Karpas-422 (cell line): ENCODE results near the gene GNAS. TPM values are rescaled to one million over a fixed set of nuclear protein-coding genes. Genes with fewer than 3 reads are reported as not detected.
A peak's percentile ranks its signal among the peaks of the same experiment; 100 is the strongest.

ENCODE experiments used
- DNase-seq: peaks from one replicate; pipeline ENCODE4 v3.0.0-alpha.2; 2015
- H2AFZ ChIP-seq: fragments of 200-600 bp; sonication (generic); 2 replicates; pipeline ENCODE4 v1.6.1; 2014; ENCODE audit warnings: antibody characterized with exemption, low read length, mixed read lengths
- H3K27ac ChIP-seq: fragments of 200-600 bp; sonication (generic); 2 replicates; pipeline ENCODE4 v1.5.1; 2014; ENCODE audit warnings: mild to moderate bottlenecking, low read length, moderate library complexity
- H3K27me3 ChIP-seq: fragments of 200-600 bp; sonication (generic); 2 replicates; pipeline ENCODE4 v1.6.1; 2014; ENCODE audit warnings: low read length, mixed read lengths
- H3K36me3 ChIP-seq: fragments of 200-600 bp; sonication (generic); 2 replicates; pipeline ENCODE4 v1.6.1; 2014; ENCODE audit warnings: low read length, mixed read lengths; ENCODE audit not compliant: insufficient read depth
- H3K4me1 ChIP-seq: fragments of 200-600 bp; sonication (generic); 2 replicates; pipeline ENCODE4 v1.6.1; 2014; ENCODE audit warnings: mild to moderate bottlenecking, low read length, mixed read lengths
- H3K4me2 ChIP-seq: fragments of 200-600 bp; sonication (generic); 2 replicates; pipeline ENCODE4 v1.6.1; 2014; ENCODE audit warnings: low read length, low read depth, mild to moderate bottlenecking; ENCODE audit not compliant: poor library complexity, severe bottlenecking
- H3K4me3 ChIP-seq: fragments of 200-600 bp; sonication (generic); 2 replicates; pipeline ENCODE4 v1.5.1; 2014; ENCODE audit warnings: mild to moderate bottlenecking, antibody characterized with exemption, low read length, mixed read lengths
- H3K79me2 ChIP-seq: fragments of 200-600 bp; sonication (generic); 2 replicates; pipeline ENCODE4 v1.6.1; 2014; ENCODE audit warnings: mild to moderate bottlenecking, low read length, mixed read lengths
- H3K9ac ChIP-seq: fragments of 200-600 bp; sonication (generic); 2 replicates; pipeline ENCODE4 v1.6.0; 2014; ENCODE audit warnings: low read length
- H3K9me2 ChIP-seq: fragments of 200-600 bp; sonication (generic), shearing (Covaris generic); replicated peaks from 2 replicates; pipeline ENCODE4 v1.6.0; 2014; ENCODE audit warnings: mild to moderate bottlenecking, low read length, moderate library complexity; ENCODE audit not compliant: insufficient read depth
- H3K9me3 ChIP-seq: fragments of 300-700, 200-600 bp; sonication (generic); 2 replicates; pipeline ENCODE4 v1.6.1; 2014; ENCODE audit warnings: low read length, mixed read lengths
- H4K20me1 ChIP-seq: fragments of 200-600 bp; sonication (generic); 2 replicates; pipeline ENCODE4 v1.6.1; 2014; ENCODE audit warnings: mild to moderate bottlenecking, antibody characterized with exemption, low read length, low read depth; ENCODE audit not compliant: insufficient read depth
- total RNA-seq: library from RNA; depleted of rRNA; stranded (reverse); fragments of >200 nt; shearing (Covaris generic); gene quantifications from 2 replicates; pipeline ENCODE4 v1.2.3, GENCODE V29; 2014; ENCODE audit warnings: low replicate concordance

The GNAS gene
- total RNA-seq, 1 experiment from 2014 or later = 624 TPM

DNA sequence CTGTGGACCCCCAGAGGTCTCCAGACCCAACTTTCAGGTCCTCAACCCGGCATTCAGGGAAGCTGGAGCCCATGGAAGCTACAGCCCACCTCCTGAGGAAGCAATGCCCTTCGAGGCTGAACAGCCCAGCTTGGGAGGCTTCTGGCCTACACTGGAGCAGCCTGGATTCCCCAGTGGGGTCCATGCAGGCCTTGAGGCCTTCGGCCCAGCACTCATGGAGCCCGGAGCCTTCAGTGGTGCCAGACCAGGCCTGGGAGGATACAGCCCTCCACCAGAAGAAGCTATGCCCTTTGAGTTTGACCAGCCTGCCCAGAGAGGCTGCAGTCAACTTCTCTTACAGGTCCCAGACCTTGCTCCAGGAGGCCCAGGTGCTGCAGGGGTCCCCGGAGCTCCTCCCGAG, 950 bp downstream of the GNAS start:
- Histone ChIP-seq H3K79me2 (peaks cover 22% of the 10 kb centered on the region), H3K27me3 (no peaks in the 10 kb centered on the region), H3K4me1 (peaks cover 21% of the 10 kb centered on the region), H3K27ac (no peak overlapping the region), H3K9ac (no peak overlapping the region), H2AFZ (no peak overlapping the region), H3K36me3 (no peaks in the 10 kb centered on the region), H3K9me2 (no peaks in the 10 kb centered on the region), H3K4me3 (no peak overlapping the region), H3K4me2 (no peak overlapping the region), H3K9me3 (no peaks in the 10 kb centered on the region), H4K20me1 (no peaks in the 10 kb centered on the region)
- DNase-seq = no peak

DNA sequence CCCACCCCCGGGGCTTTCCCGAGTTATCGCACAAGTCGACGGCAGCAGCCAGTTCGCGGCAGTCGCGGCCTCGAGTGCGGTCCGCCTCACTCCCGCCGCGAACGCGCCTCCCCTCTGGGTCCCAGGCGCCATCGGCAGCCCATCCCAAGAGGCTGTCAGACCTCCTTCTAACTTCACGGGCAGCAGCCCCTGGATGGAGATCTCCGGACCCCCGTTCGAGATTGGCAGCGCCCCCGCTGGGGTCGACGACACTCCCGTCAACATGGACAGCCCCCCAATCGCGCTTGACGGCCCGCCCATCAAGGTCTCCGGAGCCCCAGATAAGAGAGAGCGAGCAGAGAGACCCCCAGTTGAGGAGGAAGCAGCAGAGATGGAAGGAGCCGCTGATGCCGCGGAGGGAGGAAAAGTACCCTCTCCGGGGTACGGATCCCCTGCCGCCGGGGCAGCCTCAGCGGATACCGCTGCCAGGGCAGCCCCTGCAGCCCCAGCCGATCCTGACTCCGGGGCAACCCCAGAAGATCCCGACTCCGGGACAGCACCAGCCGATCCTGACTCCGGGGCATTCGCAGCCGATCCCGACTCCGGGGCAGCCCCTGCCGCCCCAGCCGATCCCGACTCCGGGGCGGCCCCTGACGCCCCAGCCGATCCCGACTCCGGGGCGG, 1.6 kb downstream of the GNAS start:
- H3K4me1 ChIP-seq = peaks cover 18% of the 10 kb centered on the region
- no peaks in the 10 kb centered on the region for H3K9me2 ChIP-seq
- no peak overlapping the region for H3K9ac ChIP-seq
- no peak overlapping the region for H3K4me2 ChIP-seq
- no peaks in the 10 kb centered on the region for H3K27me3 ChIP-seq
- H3K4me3 ChIP-seq = no peak overlapping the region
- H3K79me2 ChIP-seq = peaks cover 16% of the 10 kb centered on the region
- H3K9me3 ChIP-seq = no peaks in the 10 kb centered on the region
- no peaks in the 10 kb centered on the region for H4K20me1 ChIP-seq
- DNase-seq = no peak
- no peaks in the 10 kb centered on the region for H3K36me3 ChIP-seq
- H2AFZ ChIP-seq = no peak overlapping the region
- no peak overlapping the region for H3K27ac ChIP-seq

DNA sequence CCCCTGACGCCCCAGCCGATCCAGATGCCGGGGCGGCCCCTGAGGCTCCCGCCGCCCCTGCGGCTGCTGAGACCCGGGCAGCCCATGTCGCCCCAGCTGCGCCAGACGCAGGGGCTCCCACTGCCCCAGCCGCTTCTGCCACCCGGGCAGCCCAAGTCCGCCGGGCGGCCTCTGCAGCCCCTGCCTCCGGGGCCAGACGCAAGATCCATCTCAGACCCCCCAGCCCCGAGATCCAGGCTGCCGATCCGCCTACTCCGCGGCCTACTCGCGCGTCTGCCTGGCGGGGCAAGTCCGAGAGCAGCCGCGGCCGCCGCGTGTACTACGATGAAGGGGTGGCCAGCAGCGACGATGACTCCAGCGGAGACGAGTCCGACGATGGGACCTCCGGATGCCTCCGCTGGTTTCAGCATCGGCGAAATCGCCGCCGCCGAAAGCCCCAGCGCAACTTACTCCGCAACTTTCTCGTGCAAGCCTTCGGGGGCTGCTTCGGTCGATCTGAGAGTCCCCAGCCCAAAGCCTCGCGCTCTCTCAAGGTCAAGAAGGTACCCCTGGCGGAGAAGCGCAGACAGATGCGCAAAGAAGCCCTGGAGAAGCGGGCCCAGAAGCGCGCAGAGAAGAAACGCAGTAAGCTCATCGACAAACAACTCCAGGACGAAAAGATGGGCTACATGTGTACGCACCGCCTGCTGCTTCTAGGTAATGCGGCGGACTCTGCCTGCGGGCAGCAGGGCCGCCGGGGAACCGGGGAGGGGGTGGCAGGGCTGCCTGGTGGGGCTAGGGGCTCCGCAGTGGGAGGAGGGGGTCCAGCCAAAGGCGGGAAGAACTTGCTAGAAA, 2.3 kb downstream of the GNAS start:
- Histone ChIP-seq H3K4me1 (peaks cover 17% of the 10 kb centered on the region), H3K4me2 (no peak overlapping the region), H3K9me2 (no peaks in the 10 kb centered on the region), H3K27ac (no peak overlapping the region), H3K9me3 (no peaks in the 10 kb centered on the region), H3K27me3 (no peaks in the 10 kb centered on the region), H4K20me1 (no peaks in the 10 kb centered on the region), H2AFZ (no peak overlapping the region), H3K4me3 (no peak overlapping the region), H3K36me3 (no peaks in the 10 kb centered on the region), H3K9ac (no peak overlapping the region), H3K79me2 (peaks cover 8% of the 10 kb centered on the region)
- DNase-seq = no peak

DNA sequence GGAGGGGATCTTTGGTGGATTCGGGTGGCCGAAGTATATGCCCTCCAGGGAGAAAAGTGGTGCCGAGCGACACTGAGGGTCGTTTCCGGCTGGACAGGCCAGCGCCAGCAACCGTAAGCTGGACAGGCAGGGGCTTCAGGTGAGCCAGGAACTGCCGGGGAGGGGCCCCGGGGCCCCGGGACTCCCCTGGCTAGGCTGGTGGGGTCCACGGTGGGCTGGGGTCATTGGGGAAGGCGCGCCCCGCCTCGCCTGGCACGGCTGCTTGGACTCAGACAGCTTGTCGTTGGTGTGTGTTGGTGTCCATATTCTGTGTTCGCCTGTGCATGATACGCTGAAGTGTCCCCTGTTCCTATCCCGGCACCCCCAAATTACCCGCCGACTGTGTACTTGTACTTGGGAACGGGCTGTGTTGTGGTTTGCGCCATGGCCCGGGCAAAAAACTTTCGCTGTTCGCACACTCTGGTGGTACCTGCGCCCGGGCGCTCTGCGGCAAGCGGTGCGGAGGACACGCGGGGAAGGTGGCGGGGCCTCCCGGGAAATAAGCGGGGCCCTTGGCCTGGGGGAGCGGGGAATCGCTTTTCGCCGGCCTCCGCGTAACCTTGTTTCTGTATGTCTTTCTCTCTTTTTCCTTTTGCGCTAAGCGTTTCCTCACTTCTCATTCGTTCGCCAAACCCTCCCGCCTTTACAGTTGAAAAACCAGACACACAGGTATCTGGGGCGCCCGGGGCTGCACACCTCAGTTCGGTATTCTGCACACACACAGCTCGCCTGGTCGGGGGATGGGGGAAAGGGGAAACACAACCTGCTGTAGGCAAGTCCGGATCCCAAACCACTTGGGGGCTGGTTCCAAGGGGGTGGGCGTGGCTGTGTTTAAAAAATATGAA, 3.2 kb downstream of the GNAS start:
- H3K79me2 ChIP-seq = no peaks in the 10 kb centered on the region
- no peak overlapping the region for H3K27ac ChIP-seq
- no peaks in the 10 kb centered on the region for H3K27me3 ChIP-seq
- no peak overlapping the region for H3K4me2 ChIP-seq
- no peak overlapping the region for H3K9ac ChIP-seq
- no peak overlapping the region for H3K4me3 ChIP-seq
- H3K4me1 ChIP-seq = peaks cover 19% of the 10 kb centered on the region
- H3K36me3 ChIP-seq = no peaks in the 10 kb centered on the region
- H4K20me1 ChIP-seq = no peaks in the 10 kb centered on the region
- H3K9me3 ChIP-seq = no peaks in the 10 kb centered on the region
- DNase-seq = no peak
- H2AFZ ChIP-seq = no peak overlapping the region
- no peaks in the 10 kb centered on the region for H3K9me2 ChIP-seq

DNA sequence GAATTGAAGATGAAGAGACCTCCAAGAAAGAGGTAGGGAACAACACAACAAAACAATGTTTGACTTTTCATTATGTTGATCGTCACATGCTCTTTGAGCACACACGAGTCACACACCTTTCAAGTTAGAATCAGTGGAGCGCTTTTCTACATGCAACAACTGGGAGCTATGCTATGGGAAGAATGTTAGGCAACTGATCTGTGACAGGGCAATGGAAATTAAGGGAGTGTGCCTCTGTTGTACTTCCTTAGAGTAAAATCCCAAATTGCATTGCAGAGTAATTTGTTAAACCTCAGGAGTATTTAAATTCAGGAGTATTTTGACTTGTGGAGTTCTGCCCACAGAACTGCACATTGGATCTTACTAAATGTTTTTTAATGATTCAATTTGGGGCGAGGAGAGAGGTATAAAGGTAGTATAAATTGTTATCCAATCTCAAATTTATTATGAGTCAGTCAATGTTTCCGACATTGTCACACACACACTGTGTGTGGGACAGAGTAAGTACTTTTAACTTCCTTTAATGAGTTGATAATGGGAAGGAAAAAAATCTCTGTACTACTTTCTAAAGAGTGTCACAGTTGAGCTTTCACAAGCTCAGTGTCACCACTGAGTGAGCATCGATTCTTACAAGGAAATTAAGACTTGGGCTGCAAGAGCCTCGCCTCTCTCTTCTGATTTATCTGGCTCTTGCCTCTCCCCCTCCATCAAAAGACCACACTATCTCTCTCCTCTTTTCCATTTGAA, 10.7 kb downstream of the GNAS start:
- Histone ChIP-seq H3K4me2 (no peak overlapping the region), H3K9ac (no peak overlapping the region), H3K4me1 (peaks cover 15% of the 10 kb centered on the region), H3K27ac (no peak overlapping the region), H3K9me3 (no peaks in the 10 kb centered on the region), H3K27me3 (no peaks in the 10 kb centered on the region), H3K79me2 (no peaks in the 10 kb centered on the region), H3K4me3 (no peak overlapping the region), H4K20me1 (no peaks in the 10 kb centered on the region), H3K9me2 (no peaks in the 10 kb centered on the region), H3K36me3 (no peaks in the 10 kb centered on the region), H2AFZ (no peak overlapping the region)
- no peak for DNase-seq

DNA sequence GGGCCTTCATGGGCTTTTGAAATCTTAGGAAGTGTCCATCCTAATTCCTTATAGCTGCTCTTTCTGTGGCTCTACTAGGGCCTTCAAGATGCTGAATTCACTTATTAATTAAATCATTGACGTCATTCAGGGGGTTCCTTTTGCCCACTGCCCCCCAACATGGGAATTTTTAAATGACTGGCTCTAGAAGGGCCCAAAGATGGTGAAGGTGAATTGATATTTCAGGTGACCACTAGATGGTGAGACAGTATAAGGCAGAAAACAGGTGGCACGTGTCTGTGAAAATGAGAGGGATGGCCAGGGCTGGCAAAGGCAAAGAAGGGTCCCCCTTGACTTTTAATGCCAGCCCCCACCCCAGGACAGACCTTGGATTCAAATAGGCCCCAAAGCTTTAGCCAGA, 11.8 kb downstream of the GNAS start:
- DNase-seq = peak; percentile 50
- Histone ChIP-seq H3K79me2 (no peaks in the 10 kb centered on the region), H4K20me1 (no peaks in the 10 kb centered on the region), H3K9me2 (no peaks in the 10 kb centered on the region), H3K27me3 (no peaks in the 10 kb centered on the region), H3K36me3 (no peaks in the 10 kb centered on the region), H3K9me3 (no peaks in the 10 kb centered on the region), H3K27ac (no peak overlapping the region), H2AFZ (no peak overlapping the region), H3K9ac (no peak overlapping the region), H3K4me2 (no peak overlapping the region), H3K4me1 (peaks cover 9% of the 10 kb centered on the region), H3K4me3 (no peak overlapping the region)

DNA sequence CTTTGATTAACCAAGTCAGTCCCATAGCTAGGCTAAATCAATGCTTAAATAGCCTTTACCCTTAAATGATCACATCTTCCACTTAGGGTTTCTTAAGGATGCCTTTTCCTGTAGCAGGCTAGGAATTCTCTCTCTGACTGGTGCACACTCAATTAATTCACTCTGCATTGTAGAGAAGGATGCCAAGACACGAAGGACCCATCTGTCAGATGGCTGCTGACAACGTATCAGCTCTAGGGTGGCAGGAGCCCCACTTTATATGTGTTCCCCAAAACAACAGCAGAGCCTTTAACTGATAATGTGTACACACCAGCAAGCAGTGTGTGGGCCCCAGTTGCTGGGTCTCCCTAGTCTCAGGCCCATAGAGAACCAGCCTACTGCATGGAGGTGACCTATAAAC, 13.3 kb downstream of the GNAS start:
- H3K4me3 ChIP-seq = no peak overlapping the region
- no peaks in the 10 kb centered on the region for H3K9me2 ChIP-seq
- no peaks in the 10 kb centered on the region for H4K20me1 ChIP-seq
- no peak overlapping the region for H2AFZ ChIP-seq
- H3K9me3 ChIP-seq = no peaks in the 10 kb centered on the region
- H3K27me3 ChIP-seq = no peaks in the 10 kb centered on the region
- H3K79me2 ChIP-seq = no peaks in the 10 kb centered on the region
- H3K27ac ChIP-seq = no peak overlapping the region
- H3K4me1 ChIP-seq = peaks cover 3% of the 10 kb centered on the region
- H3K36me3 ChIP-seq = no peaks in the 10 kb centered on the region
- no peak for DNase-seq
- no peak overlapping the region for H3K4me2 ChIP-seq
- no peak overlapping the region for H3K9ac ChIP-seq
